Cardiac muscle cell (in vitro differentiated cells and primary cell): Measurements from ENCODE around the gene GPR35. TPM values are rescaled to one million over a fixed set of nuclear protein-coding genes. Genes with fewer than 3 reads are reported as not detected.

Experiments
- DNase-seq, 2 donors: peaks; one replicate each; pipeline versions ENCODE4 v3.0.0 to v3.0.0-alpha.2; 2010 to 2017; ENCODE audit warnings: low read depth in 1 of 2, low spot score in 1 of 2
- H3K27ac ChIP-seq: fragments of 200-600 bp; sonication (generic); 2 replicates; pipeline ENCODE4 v1.5.1; 2016
- H3K27me3 ChIP-seq: fragments of 200-600 bp; sonication (generic); 2 replicates; pipeline ENCODE4 v1.6.0; 2016; ENCODE audit warnings: control low read depth
- H3K36me3 ChIP-seq: fragments of 200-600 bp; sonication (generic); 2 replicates; pipeline ENCODE4 v1.5.1; 2016; ENCODE audit warnings: control low read depth
- H3K4me1 ChIP-seq: fragments of 200-600 bp; sonication (generic); 2 replicates; pipeline ENCODE4 v1.8.1; 2017; ENCODE audit warnings: low read depth, mild to moderate bottlenecking, mixed run types
- H3K4me3 ChIP-seq: fragments of 200-600 bp; sonication (generic); 2 replicates; pipeline ENCODE4 v1.5.1; 2016; ENCODE audit warnings: mild to moderate bottlenecking
- H3K9me3 ChIP-seq: fragments of 200-600 bp; sonication (generic); 2 replicates; pipeline ENCODE4 v1.5.1; 2017; ENCODE audit warnings: low read depth, mild to moderate bottlenecking, control low read depth
- CTCF ChIP-seq: IDR thresholded peaks from 2 replicates; pipeline ENCODE4 v1.5.1; 2012; ENCODE audit warnings: low read depth, mild to moderate bottlenecking, low read length
- polyA plus RNA-seq: library from polyadenylated mRNA; unstranded; fragments of >200 nt; fragmentation: Nextera tagmentation; extraction: Ambion mirVana; gene quantifications from 2 replicates; pipeline ENCODE4 v1.2.1, GENCODE V29; 2016
- total RNA-seq: library from RNA; depleted of rRNA; stranded (reverse); fragments of >200 nt; gene quantifications from 2 replicates; pipeline ENCODE4 v1.2.3, GENCODE V29; 2016

GPR35 gene
- total and polyA plus RNA-seq, 2 experiments from 2014 or later: 0.40 to 5.1 TPM

DNA sequence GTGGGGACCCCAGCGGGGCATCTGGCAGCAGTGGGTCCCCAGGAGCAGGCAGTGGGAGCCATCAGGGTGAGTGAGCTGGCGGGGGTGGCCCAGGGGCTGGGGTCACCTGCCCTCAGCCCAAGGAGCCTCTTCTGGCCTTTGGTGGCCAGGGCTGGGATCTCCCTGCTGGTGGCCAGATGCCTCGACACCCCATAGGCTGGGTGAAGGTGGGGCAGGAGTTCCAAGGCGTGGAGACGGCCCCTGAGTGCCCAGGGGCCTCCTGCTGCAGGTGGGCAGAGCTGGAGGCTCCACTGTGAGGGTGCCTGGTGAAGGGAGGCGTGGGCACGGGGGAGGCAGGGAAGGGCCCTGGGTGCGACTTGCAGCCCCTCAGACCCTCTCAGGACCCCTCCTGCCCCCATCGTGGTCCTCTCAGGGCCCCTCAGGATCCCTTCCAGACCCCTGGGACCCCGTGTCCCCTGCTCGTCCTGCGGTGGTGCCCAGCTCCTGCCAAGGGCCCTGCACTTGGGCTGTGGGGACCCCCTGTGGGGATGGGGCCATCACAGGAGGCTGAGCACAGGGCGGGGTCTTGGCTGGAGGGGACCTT lies 5.0 kb upstream of the GPR35 start:
- Histone ChIP-seq H3K9me3 (no peaks in the 10 kb centered on the region), H3K27ac (no peak overlapping the region), H3K4me3 (no peak overlapping the region), H3K36me3 (no peaks in the 10 kb centered on the region), H3K4me1 (no peaks in the 10 kb centered on the region), H3K27me3 (no peaks in the 10 kb centered on the region)
- no peak for DNase-seq
- no peak for TF ChIP-seq CTCF

DNA sequence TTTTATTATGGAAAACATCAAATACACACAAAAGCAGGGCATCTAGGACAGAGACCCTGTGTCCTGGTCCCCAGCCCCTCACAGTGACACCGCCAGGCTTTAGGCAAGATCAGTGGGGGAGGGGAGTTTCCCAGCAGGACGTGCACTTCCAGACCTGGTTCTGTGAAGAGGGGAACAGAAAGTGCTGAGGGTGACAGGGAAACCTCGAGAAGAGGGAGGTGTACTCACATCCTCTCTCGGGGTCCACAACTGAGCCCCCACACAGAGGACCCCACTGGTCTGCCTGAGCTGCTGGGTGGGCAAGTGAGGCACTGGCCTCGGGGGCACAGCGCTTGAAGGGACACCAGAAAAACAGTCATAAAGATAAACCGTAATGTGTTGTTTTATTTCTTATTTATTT lies 4.4 kb upstream of the GPR35 start:
- Histone ChIP-seq H3K36me3 (no peaks in the 10 kb centered on the region), H3K9me3 (no peaks in the 10 kb centered on the region), H3K4me1 (no peaks in the 10 kb centered on the region), H3K27me3 (no peaks in the 10 kb centered on the region), H3K27ac (no peak overlapping the region), H3K4me3 (no peak overlapping the region)
- DNase-seq: no peak
- no peak for TF ChIP-seq CTCF

GRCh38 chr2:240622060-240622411 lies 3.2 kb upstream of the GPR35 start:
- Histone ChIP-seq H3K27me3 (no peaks in the 10 kb centered on the region), H3K27ac (no peak overlapping the region), H3K4me3 (no peak overlapping the region), H3K36me3 (no peaks in the 10 kb centered on the region), H3K4me1 (no peaks in the 10 kb centered on the region), H3K9me3 (no peaks in the 10 kb centered on the region)
- DNase-seq: no peak
- no peak for TF ChIP-seq CTCF

GRCh38 chr2:240622531-240623235 lies 2.6 kb upstream of the GPR35 start:
- Histone ChIP-seq H3K27me3 (no peaks in the 10 kb centered on the region), H3K27ac (no peak overlapping the region), H3K36me3 (no peaks in the 10 kb centered on the region), H3K4me3 (no peak overlapping the region), H3K4me1 (no peaks in the 10 kb centered on the region), H3K9me3 (no peaks in the 10 kb centered on the region)
- DNase-seq: peak in 1 of 2 donors; percentile 13
- no peak for TF ChIP-seq CTCF

- H3K27ac ChIP-seq: no peak overlapping the region
- H3K36me3 ChIP-seq: no peaks in the 10 kb centered on the region
- H3K4me3 ChIP-seq: no peak overlapping the region
- no peaks in the 10 kb centered on the region for H3K4me1 ChIP-seq
- no peak for DNase-seq
- H3K9me3 ChIP-seq: no peaks in the 10 kb centered on the region
- TF ChIP-seq CTCF: no peak
- H3K27me3 ChIP-seq: no peaks in the 10 kb centered on the region
Measured at GRCh38 chr2:240623531-240624010, 1.7 kb upstream of the GPR35 start.
